ENCODE results near the gene CRB3. TPM values are rescaled to one million over a fixed set of nuclear protein-coding genes. Genes with fewer than 3 reads are reported as not detected.

The CRB3 gene
- total and polyA plus RNA-seq, 2 of the 8 experiments (the other 6 are each of a cell fraction or from before 2014, with no cell fraction given) = 21.1 to 24.6 TPM

DNA sequence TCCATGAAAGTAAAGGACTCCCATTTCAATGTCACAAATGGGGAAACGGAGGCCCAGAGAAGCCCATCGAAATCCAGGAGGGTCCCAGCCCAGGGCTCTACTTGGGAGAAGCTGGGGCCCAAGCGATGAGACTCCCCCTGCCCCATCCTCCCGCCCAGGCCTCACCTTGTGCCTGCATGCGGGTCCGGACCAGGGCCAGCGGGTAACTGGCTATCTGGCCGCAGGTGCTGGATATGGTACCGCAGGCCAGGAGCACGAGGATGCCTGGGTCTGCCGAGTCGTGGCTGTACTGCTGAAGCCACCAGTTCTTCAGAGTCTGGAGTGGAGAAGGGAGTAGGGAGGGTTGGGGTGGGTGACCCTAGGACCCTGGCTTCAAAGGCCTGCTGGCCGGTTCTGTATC is 20.1 kb upstream of the CRB3 start (continued):
- TF ChIP-seq, protein P1, sequence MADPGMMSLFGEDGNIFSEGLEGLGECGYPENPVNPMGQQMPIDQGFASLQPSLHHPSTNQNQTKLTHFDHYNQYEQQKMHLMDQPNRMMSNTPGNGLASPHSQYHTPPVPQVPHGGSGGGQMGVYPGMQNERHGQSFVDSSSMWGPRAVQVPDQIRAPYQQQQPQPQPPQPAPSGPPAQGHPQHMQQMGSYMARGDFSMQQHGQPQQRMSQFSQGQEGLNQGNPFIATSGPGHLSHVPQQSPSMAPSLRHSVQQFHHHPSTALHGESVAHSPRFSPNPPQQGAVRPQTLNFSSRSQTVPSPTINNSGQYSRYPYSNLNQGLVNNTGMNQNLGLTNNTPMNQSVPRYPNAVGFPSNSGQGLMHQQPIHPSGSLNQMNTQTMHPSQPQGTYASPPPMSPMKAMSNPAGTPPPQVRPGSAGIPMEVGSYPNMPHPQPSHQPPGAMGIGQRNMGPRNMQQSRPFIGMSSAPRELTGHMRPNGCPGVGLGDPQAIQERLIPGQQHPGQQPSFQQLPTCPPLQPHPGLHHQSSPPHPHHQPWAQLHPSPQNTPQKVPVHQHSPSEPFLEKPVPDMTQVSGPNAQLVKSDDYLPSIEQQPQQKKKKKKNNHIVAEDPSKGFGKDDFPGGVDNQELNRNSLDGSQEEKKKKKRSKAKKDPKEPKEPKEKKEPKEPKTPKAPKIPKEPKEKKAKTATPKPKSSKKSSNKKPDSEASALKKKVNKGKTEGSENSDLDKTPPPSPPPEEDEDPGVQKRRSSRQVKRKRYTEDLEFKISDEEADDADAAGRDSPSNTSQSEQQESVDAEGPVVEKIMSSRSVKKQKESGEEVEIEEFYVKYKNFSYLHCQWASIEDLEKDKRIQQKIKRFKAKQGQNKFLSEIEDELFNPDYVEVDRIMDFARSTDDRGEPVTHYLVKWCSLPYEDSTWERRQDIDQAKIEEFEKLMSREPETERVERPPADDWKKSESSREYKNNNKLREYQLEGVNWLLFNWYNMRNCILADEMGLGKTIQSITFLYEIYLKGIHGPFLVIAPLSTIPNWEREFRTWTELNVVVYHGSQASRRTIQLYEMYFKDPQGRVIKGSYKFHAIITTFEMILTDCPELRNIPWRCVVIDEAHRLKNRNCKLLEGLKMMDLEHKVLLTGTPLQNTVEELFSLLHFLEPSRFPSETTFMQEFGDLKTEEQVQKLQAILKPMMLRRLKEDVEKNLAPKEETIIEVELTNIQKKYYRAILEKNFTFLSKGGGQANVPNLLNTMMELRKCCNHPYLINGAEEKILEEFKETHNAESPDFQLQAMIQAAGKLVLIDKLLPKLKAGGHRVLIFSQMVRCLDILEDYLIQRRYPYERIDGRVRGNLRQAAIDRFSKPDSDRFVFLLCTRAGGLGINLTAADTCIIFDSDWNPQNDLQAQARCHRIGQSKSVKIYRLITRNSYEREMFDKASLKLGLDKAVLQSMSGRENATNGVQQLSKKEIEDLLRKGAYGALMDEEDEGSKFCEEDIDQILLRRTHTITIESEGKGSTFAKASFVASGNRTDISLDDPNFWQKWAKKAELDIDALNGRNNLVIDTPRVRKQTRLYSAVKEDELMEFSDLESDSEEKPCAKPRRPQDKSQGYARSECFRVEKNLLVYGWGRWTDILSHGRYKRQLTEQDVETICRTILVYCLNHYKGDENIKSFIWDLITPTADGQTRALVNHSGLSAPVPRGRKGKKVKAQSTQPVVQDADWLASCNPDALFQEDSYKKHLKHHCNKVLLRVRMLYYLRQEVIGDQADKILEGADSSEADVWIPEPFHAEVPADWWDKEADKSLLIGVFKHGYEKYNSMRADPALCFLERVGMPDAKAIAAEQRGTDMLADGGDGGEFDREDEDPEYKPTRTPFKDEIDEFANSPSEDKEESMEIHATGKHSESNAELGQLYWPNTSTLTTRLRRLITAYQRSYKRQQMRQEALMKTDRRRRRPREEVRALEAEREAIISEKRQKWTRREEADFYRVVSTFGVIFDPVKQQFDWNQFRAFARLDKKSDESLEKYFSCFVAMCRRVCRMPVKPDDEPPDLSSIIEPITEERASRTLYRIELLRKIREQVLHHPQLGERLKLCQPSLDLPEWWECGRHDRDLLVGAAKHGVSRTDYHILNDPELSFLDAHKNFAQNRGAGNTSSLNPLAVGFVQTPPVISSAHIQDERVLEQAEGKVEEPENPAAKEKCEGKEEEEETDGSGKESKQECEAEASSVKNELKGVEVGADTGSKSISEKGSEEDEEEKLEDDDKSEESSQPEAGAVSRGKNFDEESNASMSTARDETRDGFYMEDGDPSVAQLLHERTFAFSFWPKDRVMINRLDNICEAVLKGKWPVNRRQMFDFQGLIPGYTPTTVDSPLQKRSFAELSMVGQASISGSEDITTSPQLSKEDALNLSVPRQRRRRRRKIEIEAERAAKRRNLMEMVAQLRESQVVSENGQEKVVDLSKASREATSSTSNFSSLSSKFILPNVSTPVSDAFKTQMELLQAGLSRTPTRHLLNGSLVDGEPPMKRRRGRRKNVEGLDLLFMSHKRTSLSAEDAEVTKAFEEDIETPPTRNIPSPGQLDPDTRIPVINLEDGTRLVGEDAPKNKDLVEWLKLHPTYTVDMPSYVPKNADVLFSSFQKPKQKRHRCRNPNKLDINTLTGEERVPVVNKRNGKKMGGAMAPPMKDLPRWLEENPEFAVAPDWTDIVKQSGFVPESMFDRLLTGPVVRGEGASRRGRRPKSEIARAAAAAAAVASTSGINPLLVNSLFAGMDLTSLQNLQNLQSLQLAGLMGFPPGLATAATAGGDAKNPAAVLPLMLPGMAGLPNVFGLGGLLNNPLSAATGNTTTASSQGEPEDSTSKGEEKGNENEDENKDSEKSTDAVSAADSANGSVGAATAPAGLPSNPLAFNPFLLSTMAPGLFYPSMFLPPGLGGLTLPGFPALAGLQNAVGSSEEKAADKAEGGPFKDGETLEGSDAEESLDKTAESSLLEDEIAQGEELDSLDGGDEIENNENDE (IDR thresholded peaks at IDR 0.05; ENCODE audit: insufficient replicate concordance, low read length) = no peak
- TF ChIP-seq TAF1 (IDR thresholded peaks at IDR 0.05; ENCODE audit: low read depth, low read length) (no peak), NRF1 (IDR thresholded peaks at IDR 0.05; ENCODE audit: low read depth, low read length) (no peak), GABPA (IDR thresholded peaks at IDR 0.05; ENCODE audit: borderline replicate concordance, insufficient read depth, low read length) (no peak), KDM4A (IDR thresholded peaks at IDR 0.05; ENCODE audit: low read depth, low read length, severe bottlenecking) (no peak), TAF7 (optimal IDR thresholded peaks at IDR 0.05; ENCODE audit: borderline replicate concordance, low read depth, low read length) (no peak), SIN3A (conservative IDR thresholded peaks at IDR 0.05 in 1 of 2, IDR thresholded peaks at IDR 0.05 in 1 of 2; ENCODE audit: low read depth in 1 of 2, low read length in 2 of 2) (no peak), HDAC6 (IDR thresholded peaks at IDR 0.05; ENCODE audit: low read depth, low read length) (no peak), RBBP5 (IDR thresholded peaks at IDR 0.05; ENCODE audit: borderline replicate concordance, low read depth, low read length) (no peak)

Measured in H1 (cell line).